Prostate gland (tissue), 2 donors: Measurements from ENCODE around the gene BBOF1. TPM values are rescaled to one million over a fixed set of nuclear protein-coding genes. Genes with fewer than 3 reads are reported as not detected.

Experiments
- DNase-seq: peaks from one replicate; pipeline ENCODE4 v3.0.0-alpha.2; 2019; ENCODE audit warnings: low spot score
- H3K27ac ChIP-seq, 2 donors: fragments of 200-600 bp; sonication (generic); 2 replicates each; pipeline ENCODE4 v1.5.1; 2017 to 2019
- H3K27me3 ChIP-seq: fragments of 200-600 bp; sonication (generic); replicated peaks from 2 replicates; pipeline ENCODE4 v1.5.1; 2019; ENCODE audit not compliant: insufficient read depth
- H3K36me3 ChIP-seq, 2 donors: fragments of 200-600 bp; sonication (generic); 1 replicate in 1 of 2; 2 replicates in 1 of 2; pipeline versions ENCODE4 v1.5.1 to v1.8.1; 2017 to 2019
- H3K4me1 ChIP-seq: fragments of 200-600 bp; sonication (generic); replicated peaks from 2 replicates; pipeline ENCODE4 v1.5.1; 2019
- H3K4me3 ChIP-seq, 2 donors: fragments of 200-600 bp; sonication (generic); 2 replicates each; pipeline ENCODE4 v1.5.1; 2017 to 2019
- H3K9me3 ChIP-seq: fragments of 200-600 bp; sonication (generic); 2 replicates; pipeline ENCODE4 v1.5.1; 2017
- CTCF ChIP-seq, 4 experiments: fragments of 200-600 bp in 2 of 4; fragments of 450-650 bp in 2 of 4; sonication (generic) in 2 of 4; IDR thresholded peaks; 1 replicate in 3 of 4; 2 replicates in 1 of 4; pipeline ENCODE4 v1.5.1; 2016 to 2019; ENCODE audit warnings: antibody characterized with exemption in 4 of 4, mild to moderate bottlenecking in 2 of 4, moderate library complexity in 2 of 4
- POLR2A ChIP-seq: fragments of 450-650 bp; IDR thresholded peaks from one replicate; pipeline ENCODE4 v1.6.1; 2016; ENCODE audit warnings: antibody characterized with exemption, mild to moderate bottlenecking
- POLR2AphosphoS5 ChIP-seq: sonication (generic); formaldehyde crosslinking; IDR thresholded peaks from one replicate; pipeline ENCODE4 v1.6.1; 2017; ENCODE audit warnings: antibody characterized with exemption
- WGBS: methylation state at CpG from one replicate; pipeline ENCODE4 v1.1.5; 2018; 5-methylcytosine and 5-hydroxymethylcytosine counted together
- intact Hi-C: fragments of 100-400 bp; cut with DNase I; formaldehyde crosslinking; loops from one replicate; pipeline ENCODE4 v1.14.2; 2022
- total RNA-seq, 2 donors: library from RNA; depleted of rRNA; stranded (reverse); fragments of >200 nt; gene quantifications; one replicate each; pipeline ENCODE4 v1.1.0, GENCODE V29; 2016

BBOF1 gene
- total RNA-seq, 2 donors from 2014 or later = 3.6 to 5.9 TPM

GRCh38 chr14:74018174-74018585, 969 bp upstream of the BBOF1 start:
- Histone ChIP-seq H3K36me3 (no peaks in the 10 kb centered on the region), H3K27ac (peak overlapping the region; percentile 94 to 97), H3K4me1 (no peaks in the 10 kb centered on the region), H3K27me3 (no peaks in the 10 kb centered on the region), H3K9me3 (no peaks in the 10 kb centered on the region), H3K4me3 (peak overlapping the region; percentile 64 to 67)
- TF ChIP-seq POLR2A (no peak), POLR2AphosphoS5 (peak; percentile 23)
- no peak for DNase-seq
- WGBS = 1% methylated on average over 8 of the region's 8 CpGs
- intact Hi-C loops = no loop called here

GRCh38 chr14:74019408-74020137, 424 bp downstream of the BBOF1 start:
- DNase-seq = no peak
- Histone ChIP-seq H3K4me3 (peak overlapping the region; percentile 64 to 67), H3K27me3 (no peaks in the 10 kb centered on the region), H3K9me3 (no peaks in the 10 kb centered on the region), H3K36me3 (no peaks in the 10 kb centered on the region), H3K4me1 (no peaks in the 10 kb centered on the region), H3K27ac (peak overlapping the region; percentile 94 to 97)
- TF ChIP-seq POLR2AphosphoS5 (peak; percentile 39), POLR2A (no peak)
- intact Hi-C loops = no loop called here
- 3% methylated on average over 21 of the region's 21 CpGs for WGBS

- no peaks in the 10 kb centered on the region for H3K27me3 ChIP-seq
Measured at GRCh38 chr14:74022346-74022745, 3.2 kb downstream of the BBOF1 start.

GRCh38 chr14:74029136-74029535, 10.0 kb downstream of the BBOF1 start:
- Histone ChIP-seq H3K27ac (no peak overlapping the region), H3K36me3 (no peaks in the 10 kb centered on the region), H3K27me3 (no peaks in the 10 kb centered on the region), H3K4me3 (no peak overlapping the region), H3K9me3 (no peaks in the 10 kb centered on the region), H3K4me1 (no peaks in the 10 kb centered on the region)
- DNase-seq = no peak
- intact Hi-C loops = no loop called here
- TF ChIP-seq POLR2AphosphoS5 (no peak), POLR2A (no peak), CTCF (IDR thresholded peaks at IDR 0.05) (no peak)
- 92% methylated on average over 3 of the region's 3 CpGs for WGBS

More at GRCh38 chr14:74022346-74022745, 3.2 kb downstream of the BBOF1 start:
- WGBS = 87% methylated on average over 4 of the region's 4 CpGs
- no peaks in the 10 kb centered on the region for H3K36me3 ChIP-seq
- DNase-seq = no peak
- no peak overlapping the region for H3K4me3 ChIP-seq
- H3K4me1 ChIP-seq = no peaks in the 10 kb centered on the region
- intact Hi-C loops = no loop called here
- no peak overlapping the region for H3K27ac ChIP-seq
- no peaks in the 10 kb centered on the region for H3K9me3 ChIP-seq
- no peak for TF ChIP-seq POLR2AphosphoS5
- TF ChIP-seq POLR2A = no peak
- no peak for TF ChIP-seq CTCF (IDR thresholded peaks at IDR 0.05)

- Histone ChIP-seq H3K36me3 (no peaks in the 10 kb centered on the region), H3K4me3 (no peak overlapping the region), H3K27me3 (no peaks in the 10 kb centered on the region), H3K27ac (no peak overlapping the region), H3K4me1 (no peaks in the 10 kb centered on the region), H3K9me3 (no peaks in the 10 kb centered on the region)
- intact Hi-C loops = no loop called here
- no peak for TF ChIP-seq CTCF (IDR thresholded peaks at IDR 0.05)
- no peak for TF ChIP-seq POLR2A
- TF ChIP-seq POLR2AphosphoS5 = no peak
- 91% methylated on average over 3 of the region's 3 CpGs for WGBS
- no peak for DNase-seq
Measured at GRCh38 chr14:74034572-74034971, 15.4 kb downstream of the BBOF1 start.

GRCh38 chr14:74035556-74035955, 16.4 kb downstream of the BBOF1 start:
- WGBS = 88% methylated on average over 4 of the region's 4 CpGs
- Histone ChIP-seq H3K9me3 (no peaks in the 10 kb centered on the region), H3K27me3 (no peaks in the 10 kb centered on the region), H3K4me3 (no peak overlapping the region), H3K27ac (no peak overlapping the region), H3K36me3 (no peaks in the 10 kb centered on the region), H3K4me1 (no peaks in the 10 kb centered on the region)
- intact Hi-C loops = no loop called here
- TF ChIP-seq POLR2A = no peak
- no peak for TF ChIP-seq CTCF (IDR thresholded peaks at IDR 0.05)
- TF ChIP-seq POLR2AphosphoS5 = no peak
- DNase-seq = no peak
